ENCODE measurements around the gene D2HGDH. TPM values are rescaled to one million over a fixed set of nuclear protein-coding genes. Genes with fewer than 3 reads are reported as not detected.

D2HGDH gene
- total RNA-seq, 1 experiment from 2014 or later: 46.3 TPM

DNA sequence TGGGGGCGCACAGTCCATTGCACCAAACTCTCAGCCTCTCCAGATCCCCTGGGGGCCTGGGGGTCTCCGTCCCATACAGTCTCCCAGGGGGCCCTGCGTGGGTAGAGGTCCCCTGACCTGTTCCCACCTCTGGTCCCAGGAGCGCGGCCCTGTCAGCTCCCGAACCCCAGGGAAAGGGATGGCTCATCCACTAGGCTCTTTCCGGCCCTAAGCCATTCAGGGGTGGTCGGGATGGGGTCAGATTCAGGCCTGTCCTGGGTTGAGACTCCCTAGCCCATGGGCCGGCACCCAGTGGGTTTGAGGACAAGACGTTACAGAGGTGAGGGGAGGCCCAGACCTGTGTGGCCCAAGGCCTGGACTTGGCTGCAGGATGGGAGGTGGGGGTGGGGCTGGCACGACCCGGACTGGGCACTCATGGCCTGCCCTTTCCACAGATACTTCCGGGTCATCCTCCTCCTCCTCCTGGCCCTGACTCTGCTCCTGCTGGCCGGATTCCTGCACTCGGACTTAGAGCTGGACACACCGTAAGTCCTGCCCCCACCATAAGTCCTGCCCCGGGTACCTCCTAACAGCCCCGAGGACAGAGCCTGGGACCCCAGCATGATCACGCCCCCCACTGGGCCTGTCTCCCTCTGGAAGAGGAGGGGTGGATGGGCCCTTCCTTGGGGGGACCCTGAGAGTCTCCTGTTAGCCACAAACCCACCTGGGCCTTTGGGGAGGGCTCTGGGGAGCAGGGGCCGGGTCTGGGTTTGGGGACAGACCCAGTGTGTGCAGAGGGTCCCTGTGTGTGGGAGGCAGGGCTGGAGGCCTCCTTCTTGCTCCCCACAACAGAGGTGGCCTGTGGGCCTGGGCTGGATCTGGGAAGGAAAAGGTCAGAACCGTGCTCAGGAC is 64.4 kb downstream of the D2HGDH start:
- H3K79me2 ChIP-seq (ENCODE audit: insufficient read depth, low read length): no peaks in the 10 kb centered on the region
- H3K4me2 ChIP-seq (ENCODE audit: low read length): no peak overlapping the region
- TF ChIP-seq POLR2AphosphoS5 (IDR thresholded peaks at IDR 0.05; ENCODE audit: low read depth, low read length): no peak
- no peak for TF ChIP-seq CTCF (IDR thresholded peaks at IDR 0.05 in 2 of 3, conservative IDR thresholded peaks at IDR 0.05 in 1 of 3; ENCODE audit: borderline replicate concordance in 1 of 3, insufficient read depth in 1 of 3, low read depth in 2 of 3, low read length in 2 of 3)
- TF ChIP-seq SP1 (IDR thresholded peaks at IDR 0.05; ENCODE audit: low read depth): no peak
- TF ChIP-seq ZNF274 (IDR thresholded peaks at IDR 0.05; ENCODE audit: low read depth, low read length): no peak
- TF ChIP-seq EGR1 (IDR thresholded peaks at IDR 0.05; ENCODE audit: low read depth): no peak
- TF ChIP-seq CEBPB (IDR thresholded peaks at IDR 0.05; ENCODE audit: low read depth): no peak
- TF ChIP-seq RAD21 (IDR thresholded peaks at IDR 0.05; ENCODE audit: low read depth): no peak
- TF ChIP-seq YY1 (IDR thresholded peaks at IDR 0.05; ENCODE audit: extremely low read depth, insufficient replicate concordance, low read depth, low read length): no peak
- TF ChIP-seq, protein P1, sequence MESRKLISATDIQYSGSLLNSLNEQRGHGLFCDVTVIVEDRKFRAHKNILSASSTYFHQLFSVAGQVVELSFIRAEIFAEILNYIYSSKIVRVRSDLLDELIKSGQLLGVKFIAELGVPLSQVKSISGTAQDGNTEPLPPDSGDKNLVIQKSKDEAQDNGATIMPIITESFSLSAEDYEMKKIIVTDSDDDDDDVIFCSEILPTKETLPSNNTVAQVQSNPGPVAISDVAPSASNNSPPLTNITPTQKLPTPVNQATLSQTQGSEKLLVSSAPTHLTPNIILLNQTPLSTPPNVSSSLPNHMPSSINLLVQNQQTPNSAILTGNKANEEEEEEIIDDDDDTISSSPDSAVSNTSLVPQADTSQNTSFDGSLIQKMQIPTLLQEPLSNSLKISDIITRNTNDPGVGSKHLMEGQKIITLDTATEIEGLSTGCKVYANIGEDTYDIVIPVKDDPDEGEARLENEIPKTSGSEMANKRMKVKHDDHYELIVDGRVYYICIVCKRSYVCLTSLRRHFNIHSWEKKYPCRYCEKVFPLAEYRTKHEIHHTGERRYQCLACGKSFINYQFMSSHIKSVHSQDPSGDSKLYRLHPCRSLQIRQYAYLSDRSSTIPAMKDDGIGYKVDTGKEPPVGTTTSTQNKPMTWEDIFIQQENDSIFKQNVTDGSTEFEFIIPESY (IDR thresholded peaks at IDR 0.05; ENCODE audit: extremely low read depth, insufficient replicate concordance, low read length): no peak
- no peak for TF ChIP-seq EZH2 (IDR thresholded peaks at IDR 0.05)
- TF ChIP-seq, protein P2, sequence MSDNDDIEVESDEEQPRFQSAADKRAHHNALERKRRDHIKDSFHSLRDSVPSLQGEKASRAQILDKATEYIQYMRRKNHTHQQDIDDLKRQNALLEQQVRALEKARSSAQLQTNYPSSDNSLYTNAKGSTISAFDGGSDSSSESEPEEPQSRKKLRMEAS (IDR thresholded peaks at IDR 0.05): no peak
- TF ChIP-seq, protein P3, sequence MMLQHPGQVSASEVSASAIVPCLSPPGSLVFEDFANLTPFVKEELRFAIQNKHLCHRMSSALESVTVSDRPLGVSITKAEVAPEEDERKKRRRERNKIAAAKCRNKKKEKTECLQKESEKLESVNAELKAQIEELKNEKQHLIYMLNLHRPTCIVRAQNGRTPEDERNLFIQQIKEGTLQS (IDR thresholded peaks at IDR 0.05): no peak
- no peak for TF ChIP-seq SRF (IDR thresholded peaks at IDR 0.05; ENCODE audit: low read depth)
- DNase-seq (ENCODE audit: low read depth, low spot score): no peak
- no peak overlapping the region for H3K4me3 ChIP-seq (replicated peaks in 1 of 2; ENCODE audit: low read depth in 1 of 2, low read length in 2 of 2)
- H3K4me1 ChIP-seq (ENCODE audit: control insufficient read depth in 1 of 2, insufficient read depth in 2 of 2, low read length in 2 of 2): no peaks in the 10 kb centered on the region
- H3K9me3 ChIP-seq (ENCODE audit: control insufficient read depth in 1 of 2, insufficient read depth in 1 of 2, low read depth in 1 of 2, low read length in 2 of 2): no peaks in the 10 kb centered on the region
- intact Hi-C loops (cut with micrococcal nuclease): no loop called here
- H3K27ac ChIP-seq (ENCODE audit: low read depth, low read length): no peak overlapping the region
- ATAC-seq: no peak
- CTCF ChIA-PET: no interaction called here
- no peaks in the 10 kb centered on the region for H3K36me3 ChIP-seq (ENCODE audit: control insufficient read depth in 1 of 2, insufficient read depth in 2 of 2, low read length in 2 of 2)
- no peaks in the 10 kb centered on the region for H3K9me2 ChIP-seq (ENCODE audit: insufficient read depth)
- H3K27me3 ChIP-seq (ENCODE audit: insufficient read depth, low read length): no peaks in the 10 kb centered on the region
- no peak overlapping the region for H3K9ac ChIP-seq (ENCODE audit: low read length)
- H2AFZ ChIP-seq (ENCODE audit: low read depth, low read length, poor library complexity, severe bottlenecking): no peak overlapping the region
- POLR2A ChIA-PET: no interaction called here
- H4K20me1 ChIP-seq (ENCODE audit: insufficient read depth): no peaks in the 10 kb centered on the region
- RAD21 ChIA-PET (ENCODE audit: low non-redundant PET in 1 of 2, low total read pairs in 2 of 2, uncharacterized antibody in 2 of 2, unreplicated experiment in 2 of 2): no interaction called here
- BruUV-seq (replicated peaks): no TSS peak
